HEK293 (cell line): Measurements from ENCODE around the gene THSD4.

Experiments used
- CTCF ChIA-PET: fragments of 350-600 bp; formaldehyde crosslinking; extraction: SDS; loops from one replicate; lab custom pipeline; 2021; ENCODE audit warnings: antibody characterized with exemption; lab: Yijun Ruan, JAX
- POLR2A ChIA-PET: fragments of 300-600 bp; formaldehyde crosslinking; extraction: SDS; loops from one replicate; lab custom pipeline; 2020; ENCODE audit warnings: antibody characterized with exemption, inconsistent platforms; lab: Yijun Ruan, JAX
- H3K27ac ChIP-seq: fragments of 200-500 bp; sonication (Bioruptor generic); 2 replicates; pipeline ENCODE4 v1.5.1; 2014; ENCODE audit warnings: low read depth, low read length, control low read depth, inconsistent platforms; ENCODE audit errors: extremely low read depth
- H3K36me3 ChIP-seq, 2 experiments: fragments of 200-500 bp in 1 of 2; sonication (Bioruptor generic) in 1 of 2; 1 replicate in 1 of 2; 2 replicates in 1 of 2; pipeline ENCODE4 v1.5.1; 2014 to 2017; ENCODE audit warnings: inconsistent platforms in 2 of 2, low read length in 2 of 2; ENCODE audit not compliant: control insufficient read depth in 2 of 2, insufficient read depth in 1 of 2
- H3K4me1 ChIP-seq: fragments of 200-500 bp; sonication (Bioruptor generic); 2 replicates; pipeline ENCODE4 v1.5.1; 2014; ENCODE audit warnings: mild to moderate bottlenecking, low read length, inconsistent platforms; ENCODE audit not compliant: control insufficient read depth, insufficient read depth
- H3K4me3 ChIP-seq: 2 replicates; pipeline ENCODE4 v1.5.1; 2011; ENCODE audit warnings: low read depth, mild to moderate bottlenecking, control low read depth, low read length, moderate library complexity
- H3K9me3 ChIP-seq: fragments of 200-500 bp; sonication (Bioruptor generic); 2 replicates; pipeline ENCODE4 v1.5.1; 2014; ENCODE audit warnings: low read depth, low read length, inconsistent platforms; ENCODE audit not compliant: control insufficient read depth, insufficient read depth
- BCL11B ChIP-seq: fragments of 450-650 bp; formaldehyde crosslinking; IDR thresholded peaks from 2 replicates; pipeline ENCODE4 v1.5.1; 2016; ENCODE audit warnings: low read depth, missing biosample characterization, missing genetic modification characterization
- WT1 ChIP-seq: fragments of 450-650 bp; formaldehyde crosslinking; IDR thresholded peaks from 2 replicates; pipeline ENCODE4 v1.5.1; 2016; ENCODE audit warnings: missing biosample characterization, missing genetic modification characterization
- ZBTB7A ChIP-seq: fragments of 450-650 bp; formaldehyde crosslinking; IDR thresholded peaks from 2 replicates; pipeline ENCODE4 v1.5.1; 2016; ENCODE audit warnings: low read depth, missing biosample characterization, missing genetic modification characterization
- ZFHX2 ChIP-seq: fragments of 450-650 bp; formaldehyde crosslinking; conservative IDR thresholded peaks from 2 replicates; pipeline ENCODE4 v1.5.1; 2016; ENCODE audit warnings: missing biosample characterization, missing genetic modification characterization
- ZNF121 ChIP-seq: fragments of 450-650 bp; formaldehyde crosslinking; IDR thresholded peaks from 2 replicates; pipeline ENCODE4 v1.5.1; 2016; ENCODE audit warnings: missing biosample characterization, missing genetic modification characterization
- ZNF132 ChIP-seq: fragments of 450-650 bp; formaldehyde crosslinking; IDR thresholded peaks from 2 replicates; pipeline ENCODE4 v1.5.1; 2017; ENCODE audit warnings: missing biosample characterization, missing genetic modification characterization, borderline replicate concordance
- ZNF157 ChIP-seq: fragments of 450-650 bp; formaldehyde crosslinking; IDR thresholded peaks from 2 replicates; pipeline ENCODE4 v1.5.1; 2016; ENCODE audit warnings: missing biosample characterization, missing genetic modification characterization
- ZNF239 ChIP-seq: fragments of 450-650 bp; formaldehyde crosslinking; IDR thresholded peaks from 2 replicates; pipeline ENCODE4 v1.5.1; 2016; ENCODE audit warnings: missing biosample characterization, missing genetic modification characterization
- ZNF394 ChIP-seq: fragments of 450-650 bp; formaldehyde crosslinking; IDR thresholded peaks from 2 replicates; pipeline ENCODE4 v1.5.1; 2016; ENCODE audit warnings: missing biosample characterization, missing genetic modification characterization, mild to moderate bottlenecking, moderate library complexity, borderline replicate concordance
- ZNF404 ChIP-seq: fragments of 450-650 bp; formaldehyde crosslinking; IDR thresholded peaks from 2 replicates; pipeline ENCODE4 v1.5.1; 2017; ENCODE audit warnings: missing biosample characterization, missing genetic modification characterization
- ZNF48 ChIP-seq: fragments of 450-650 bp; formaldehyde crosslinking; IDR thresholded peaks from 2 replicates; pipeline ENCODE4 v1.5.1; 2016; ENCODE audit warnings: missing biosample characterization, missing genetic modification characterization
- ZNF501 ChIP-seq: fragments of 450-650 bp; formaldehyde crosslinking; IDR thresholded peaks from 2 replicates; pipeline ENCODE4 v1.5.1; 2016; ENCODE audit warnings: missing biosample characterization, missing genetic modification characterization
- ZNF544 ChIP-seq: fragments of 450-650 bp; formaldehyde crosslinking; IDR thresholded peaks from 2 replicates; pipeline ENCODE4 v1.5.0; 2017; ENCODE audit warnings: missing biosample characterization, missing genetic modification characterization
- ZNF768 ChIP-seq: fragments of 450-650 bp; formaldehyde crosslinking; IDR thresholded peaks from 2 replicates; pipeline ENCODE4 v1.5.1; 2018; ENCODE audit warnings: missing biosample characterization, mild to moderate bottlenecking, missing genetic modification characterization
- TF ChIP-seq, protein P1 (sequence below): fragments of 450-650 bp; formaldehyde crosslinking; IDR thresholded peaks from 2 replicates; pipeline ENCODE4 v1.5.1; 2016; ENCODE audit warnings: missing biosample characterization, missing genetic modification characterization
- TF ChIP-seq, protein P2 (sequence below): fragments of 450-650 bp; formaldehyde crosslinking; IDR thresholded peaks from 2 replicates; pipeline ENCODE4 v1.5.1; 2017; ENCODE audit warnings: missing biosample characterization, mild to moderate bottlenecking, missing genetic modification characterization, moderate library complexity
- TF ChIP-seq, protein P3 (sequence below): sonication (generic); formaldehyde crosslinking; IDR thresholded peaks from 2 replicates; pipeline ENCODE4 v1.8.1; 2022; ENCODE audit warnings: mild to moderate bottlenecking, moderate library complexity, missing genetic modification reagents
- TF ChIP-seq, protein P4 (sequence below): fragments of 450-650 bp; formaldehyde crosslinking; IDR thresholded peaks from 2 replicates; pipeline ENCODE4 v1.5.1; 2016; ENCODE audit warnings: missing biosample characterization, missing genetic modification characterization
- TF ChIP-seq, protein P5 (sequence below): fragments of 450-650 bp; formaldehyde crosslinking; IDR thresholded peaks from 2 replicates; pipeline ENCODE4 v1.5.0; 2017; ENCODE audit warnings: missing biosample characterization, missing genetic modification characterization, borderline replicate concordance

THSD4 gene

DNA sequence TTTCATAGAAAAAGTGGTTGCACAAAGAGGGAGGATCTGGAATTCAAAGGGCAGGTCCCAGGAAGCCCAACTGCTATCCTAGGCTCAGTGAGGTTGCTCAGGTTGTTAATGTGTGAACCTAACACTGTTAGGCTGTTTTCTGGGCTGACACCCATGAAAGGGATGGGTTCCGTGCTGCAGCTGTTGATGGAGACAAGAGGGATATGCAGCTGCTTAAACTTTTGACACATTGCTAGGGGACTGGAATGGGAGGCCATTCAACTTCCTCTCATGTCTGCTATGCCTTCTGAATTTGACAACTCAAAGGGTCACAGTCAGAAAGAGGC lies 497.1 kb downstream of the THSD4 start:
- POLR2A ChIA-PET = no interaction called here
- no peak overlapping the region for H3K27ac ChIP-seq
- H3K4me3 ChIP-seq = no peak overlapping the region
- no peaks in the 10 kb centered on the region for H3K9me3 ChIP-seq
- CTCF ChIA-PET = interaction anchor here (0.6 to 1.0 kb wide), 3 partner anchors 40 to 1629 kb away, joined by 3 to 4 read pairs (median 4); no protein-coding TSS in a partner anchor
- no peaks in the 10 kb centered on the region for H3K36me3 ChIP-seq
- no peaks in the 10 kb centered on the region for H3K4me1 ChIP-seq
- TF ChIP-seq, protein P1, sequence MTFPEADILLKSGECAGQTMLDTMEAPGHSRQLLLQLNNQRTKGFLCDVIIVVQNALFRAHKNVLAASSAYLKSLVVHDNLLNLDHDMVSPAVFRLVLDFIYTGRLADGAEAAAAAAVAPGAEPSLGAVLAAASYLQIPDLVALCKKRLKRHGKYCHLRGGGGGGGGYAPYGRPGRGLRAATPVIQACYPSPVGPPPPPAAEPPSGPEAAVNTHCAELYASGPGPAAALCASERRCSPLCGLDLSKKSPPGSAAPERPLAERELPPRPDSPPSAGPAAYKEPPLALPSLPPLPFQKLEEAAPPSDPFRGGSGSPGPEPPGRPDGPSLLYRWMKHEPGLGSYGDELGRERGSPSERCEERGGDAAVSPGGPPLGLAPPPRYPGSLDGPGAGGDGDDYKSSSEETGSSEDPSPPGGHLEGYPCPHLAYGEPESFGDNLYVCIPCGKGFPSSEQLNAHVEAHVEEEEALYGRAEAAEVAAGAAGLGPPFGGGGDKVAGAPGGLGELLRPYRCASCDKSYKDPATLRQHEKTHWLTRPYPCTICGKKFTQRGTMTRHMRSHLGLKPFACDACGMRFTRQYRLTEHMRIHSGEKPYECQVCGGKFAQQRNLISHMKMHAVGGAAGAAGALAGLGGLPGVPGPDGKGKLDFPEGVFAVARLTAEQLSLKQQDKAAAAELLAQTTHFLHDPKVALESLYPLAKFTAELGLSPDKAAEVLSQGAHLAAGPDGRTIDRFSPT (tag by site-specific recombination) = no peak
- TF ChIP-seq BCL11B (no peak), ZNF404 (tag by site-specific recombination) (no peak), ZNF157 (tag by site-specific recombination) (no peak), ZNF121 (tag by site-specific recombination) (no peak), ZNF132 (tag by site-specific recombination) (no peak), ZNF544 (tag by site-specific recombination) (no peak), ZFHX2 (no peak), ZNF394 (tag by site-specific recombination) (no peak), ZNF501 (no peak)
- TF ChIP-seq, protein P2, sequence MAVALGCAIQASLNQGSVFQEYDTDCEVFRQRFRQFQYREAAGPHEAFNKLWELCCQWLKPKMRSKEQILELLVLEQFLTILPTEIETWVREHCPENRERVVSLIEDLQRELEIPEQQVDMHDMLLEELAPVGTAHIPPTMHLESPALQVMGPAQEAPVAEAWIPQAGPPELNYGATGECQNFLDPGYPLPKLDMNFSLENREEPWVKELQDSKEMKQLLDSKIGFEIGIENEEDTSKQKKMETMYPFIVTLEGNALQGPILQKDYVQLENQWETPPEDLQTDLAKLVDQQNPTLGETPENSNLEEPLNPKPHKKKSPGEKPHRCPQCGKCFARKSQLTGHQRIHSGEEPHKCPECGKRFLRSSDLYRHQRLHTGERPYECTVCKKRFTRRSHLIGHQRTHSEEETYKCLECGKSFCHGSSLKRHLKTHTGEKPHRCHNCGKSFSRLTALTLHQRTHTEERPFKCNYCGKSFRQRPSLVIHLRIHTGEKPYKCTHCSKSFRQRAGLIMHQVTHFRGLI (tag by site-specific recombination) = no peak
- TF ChIP-seq, protein P3, sequence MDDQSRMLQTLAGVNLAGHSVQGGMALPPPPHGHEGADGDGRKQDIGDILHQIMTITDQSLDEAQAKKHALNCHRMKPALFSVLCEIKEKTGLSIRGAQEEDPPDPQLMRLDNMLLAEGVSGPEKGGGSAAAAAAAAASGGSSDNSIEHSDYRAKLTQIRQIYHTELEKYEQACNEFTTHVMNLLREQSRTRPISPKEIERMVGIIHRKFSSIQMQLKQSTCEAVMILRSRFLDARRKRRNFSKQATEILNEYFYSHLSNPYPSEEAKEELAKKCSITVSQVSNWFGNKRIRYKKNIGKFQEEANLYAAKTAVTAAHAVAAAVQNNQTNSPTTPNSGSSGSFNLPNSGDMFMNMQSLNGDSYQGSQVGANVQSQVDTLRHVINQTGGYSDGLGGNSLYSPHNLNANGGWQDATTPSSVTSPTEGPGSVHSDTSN (CRISPR knock-in tag) = no peak

DNA sequence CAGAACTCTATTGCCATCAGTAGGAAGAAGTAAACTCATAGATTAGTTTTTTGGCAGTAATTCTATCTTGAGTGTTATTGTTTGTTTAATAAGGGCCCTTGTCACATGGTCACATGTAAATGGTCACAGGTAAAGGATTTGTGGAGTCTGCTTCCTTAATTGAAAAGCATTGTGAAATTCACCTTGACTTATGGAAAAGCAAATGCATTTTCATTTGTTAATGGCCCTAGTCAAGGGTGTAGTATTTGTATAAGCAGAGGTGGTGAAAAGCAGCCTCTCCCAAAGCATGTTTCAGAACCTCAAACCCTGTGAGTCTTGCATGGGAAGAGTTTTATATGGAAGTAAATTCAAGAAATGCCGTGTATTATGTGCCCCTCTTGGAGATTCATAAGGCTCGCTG lies 497.6 kb downstream of the THSD4 start:
- CTCF ChIA-PET = interaction anchor here (0.6 kb wide), 1 partner anchor 1629 kb away, joined by 3 read pairs; no protein-coding TSS in a partner anchor

More for the DNA sequence above, 497.6 kb downstream of the THSD4 start:
- no peaks in the 10 kb centered on the region for H3K9me3 ChIP-seq
- no peaks in the 10 kb centered on the region for H3K36me3 ChIP-seq
- TF ChIP-seq WT1 (tag by site-specific recombination) (no peak), ZNF48 (no peak), ZNF239 (no peak), ZBTB7A (no peak), ZNF768 (tag by site-specific recombination) (no peak)
- TF ChIP-seq, protein P4, sequence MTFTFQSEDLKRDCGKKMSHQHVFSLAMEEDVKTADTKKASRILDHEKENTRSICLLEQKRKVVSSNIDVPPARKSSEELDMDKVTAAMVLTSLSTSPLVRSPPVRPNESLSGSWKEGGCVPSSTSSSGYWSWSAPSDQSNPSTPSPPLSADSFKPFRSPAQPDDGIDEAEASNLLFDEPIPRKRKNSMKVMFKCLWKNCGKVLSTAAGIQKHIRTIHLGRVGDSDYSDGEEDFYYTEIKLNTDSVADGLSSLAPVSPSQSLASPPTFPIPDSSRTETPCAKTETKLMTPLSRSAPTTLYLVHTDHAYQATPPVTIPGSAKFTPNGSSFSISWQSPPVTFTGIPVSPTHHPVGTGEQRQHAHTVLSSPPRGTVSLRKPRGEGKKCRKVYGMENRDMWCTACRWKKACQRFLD (tag by site-specific recombination) = no peak
- TF ChIP-seq, protein P5, sequence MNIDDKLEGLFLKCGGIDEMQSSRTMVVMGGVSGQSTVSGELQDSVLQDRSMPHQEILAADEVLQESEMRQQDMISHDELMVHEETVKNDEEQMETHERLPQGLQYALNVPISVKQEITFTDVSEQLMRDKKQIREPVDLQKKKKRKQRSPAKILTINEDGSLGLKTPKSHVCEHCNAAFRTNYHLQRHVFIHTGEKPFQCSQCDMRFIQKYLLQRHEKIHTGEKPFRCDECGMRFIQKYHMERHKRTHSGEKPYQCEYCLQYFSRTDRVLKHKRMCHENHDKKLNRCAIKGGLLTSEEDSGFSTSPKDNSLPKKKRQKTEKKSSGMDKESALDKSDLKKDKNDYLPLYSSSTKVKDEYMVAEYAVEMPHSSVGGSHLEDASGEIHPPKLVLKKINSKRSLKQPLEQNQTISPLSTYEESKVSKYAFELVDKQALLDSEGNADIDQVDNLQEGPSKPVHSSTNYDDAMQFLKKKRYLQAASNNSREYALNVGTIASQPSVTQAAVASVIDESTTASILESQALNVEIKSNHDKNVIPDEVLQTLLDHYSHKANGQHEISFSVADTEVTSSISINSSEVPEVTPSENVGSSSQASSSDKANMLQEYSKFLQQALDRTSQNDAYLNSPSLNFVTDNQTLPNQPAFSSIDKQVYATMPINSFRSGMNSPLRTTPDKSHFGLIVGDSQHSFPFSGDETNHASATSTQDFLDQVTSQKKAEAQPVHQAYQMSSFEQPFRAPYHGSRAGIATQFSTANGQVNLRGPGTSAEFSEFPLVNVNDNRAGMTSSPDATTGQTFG = no peak
- H3K4me1 ChIP-seq = no peaks in the 10 kb centered on the region
- H3K27ac ChIP-seq = no peak overlapping the region
- POLR2A ChIA-PET = no interaction called here
- no peak overlapping the region for H3K4me3 ChIP-seq
